ENCODE results near the gene CCDC88C. TPM values are rescaled to one million over a fixed set of nuclear protein-coding genes. Genes with fewer than 3 reads are reported as not detected.

Gene CCDC88C
- total RNA-seq, 1 donor from 2014 or later = 9.2 TPM

DNA sequence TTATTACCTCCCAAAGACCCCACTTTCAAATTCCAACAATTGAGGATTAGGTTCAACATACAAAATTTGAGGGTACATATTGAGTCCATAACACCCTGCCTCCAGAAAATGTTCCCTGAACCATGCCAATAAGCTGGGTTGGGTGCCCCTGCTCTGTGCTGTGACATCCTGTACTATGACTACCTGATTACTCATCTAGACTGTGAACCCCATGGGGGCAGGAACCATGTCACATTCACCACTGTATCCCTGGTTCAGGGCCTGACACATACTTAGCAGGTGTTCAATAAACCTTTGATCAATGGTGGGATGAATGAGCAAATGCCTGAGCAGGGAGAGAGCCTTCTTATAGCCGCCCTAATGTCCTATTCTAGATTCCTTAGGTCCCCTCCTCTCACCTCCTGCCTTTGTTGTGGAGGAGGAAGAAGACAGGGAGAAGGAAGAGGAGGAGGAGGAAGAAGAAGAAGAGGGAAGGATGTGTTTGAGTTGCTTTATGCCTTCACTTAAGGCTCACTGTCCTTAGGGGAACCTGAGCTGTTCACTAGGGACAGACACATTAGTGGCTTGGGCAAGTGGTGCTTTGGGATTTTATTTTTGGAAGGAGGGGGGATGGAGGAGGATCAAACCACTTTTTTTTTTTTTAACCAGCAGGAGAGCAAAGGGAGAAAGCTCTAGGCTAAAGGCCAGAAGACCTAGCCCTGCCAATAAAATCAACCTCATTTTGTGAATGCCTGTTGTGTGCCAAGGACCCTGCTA lies 194.4 kb downstream of the CCDC88C start:
- H3K36me3 ChIP-seq = peaks cover 7 to 26% of the 10 kb centered on the region in 2 donors
- DNase-seq (ENCODE audit: low spot score in 2 of 2) = no peak
- TF ChIP-seq, protein P1, sequence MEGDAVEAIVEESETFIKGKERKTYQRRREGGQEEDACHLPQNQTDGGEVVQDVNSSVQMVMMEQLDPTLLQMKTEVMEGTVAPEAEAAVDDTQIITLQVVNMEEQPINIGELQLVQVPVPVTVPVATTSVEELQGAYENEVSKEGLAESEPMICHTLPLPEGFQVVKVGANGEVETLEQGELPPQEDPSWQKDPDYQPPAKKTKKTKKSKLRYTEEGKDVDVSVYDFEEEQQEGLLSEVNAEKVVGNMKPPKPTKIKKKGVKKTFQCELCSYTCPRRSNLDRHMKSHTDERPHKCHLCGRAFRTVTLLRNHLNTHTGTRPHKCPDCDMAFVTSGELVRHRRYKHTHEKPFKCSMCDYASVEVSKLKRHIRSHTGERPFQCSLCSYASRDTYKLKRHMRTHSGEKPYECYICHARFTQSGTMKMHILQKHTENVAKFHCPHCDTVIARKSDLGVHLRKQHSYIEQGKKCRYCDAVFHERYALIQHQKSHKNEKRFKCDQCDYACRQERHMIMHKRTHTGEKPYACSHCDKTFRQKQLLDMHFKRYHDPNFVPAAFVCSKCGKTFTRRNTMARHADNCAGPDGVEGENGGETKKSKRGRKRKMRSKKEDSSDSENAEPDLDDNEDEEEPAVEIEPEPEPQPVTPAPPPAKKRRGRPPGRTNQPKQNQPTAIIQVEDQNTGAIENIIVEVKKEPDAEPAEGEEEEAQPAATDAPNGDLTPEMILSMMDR (IDR thresholded peaks at IDR 0.05) = no peak
- intact Hi-C loops (cut with DNase I) = no loop called here
- H3K4me3 ChIP-seq = no peak overlapping the region
- no peak overlapping the region for H3K27ac ChIP-seq
- H3K4me1 ChIP-seq = no peaks in the 10 kb centered on the region
- no peaks in the 10 kb centered on the region for H3K9me3 ChIP-seq
- no peaks in the 10 kb centered on the region for H3K27me3 ChIP-seq

Other genes starting within 250 kb of the CCDC88C start
- gene GPR68, start 173.1 kb downstream of the CCDC88C start, total RNA-seq = not detected
- gene PPP4R3A, start 92.5 kb upstream of the CCDC88C start, total RNA-seq = 76.2 TPM

Data from ascending aorta (tissue), 2 donors.